HepG2 (cell line): ENCODE results near the gene SRGAP3. TPM values are rescaled to one million over a fixed set of nuclear protein-coding genes. Genes with fewer than 3 reads are reported as not detected.

Experiments
- ATAC-seq: fragments of 200-7000 bp; cut with Tn5 transposase; 3 replicates; pipeline ENCODE4 v1.9.1; 2020; ENCODE audit warnings: mild to moderate bottlenecking, moderate library complexity
- BruUV-seq: library from RNA; stranded (reverse); fragments of 400-500 nt; replicated peaks from 2 replicates; lab custom pipeline; 2021; lab: Mats Ljungman, UMichigan
- CTCF ChIA-PET: fragments of 300-600 bp; formaldehyde crosslinking; extraction: SDS; loops from one replicate; lab custom pipeline; 2021; ENCODE audit warnings: low total read pairs, inconsistent platforms, low intra/inter-chr PET ratio; lab: Yijun Ruan, JAX
- POLR2A ChIA-PET: fragments of 350-600 bp; sonication (Branson Sonifier 250); formaldehyde crosslinking; loops from one replicate; lab custom pipeline; 2020; ENCODE audit warnings: antibody characterized with exemption, inconsistent platforms; lab: Yijun Ruan, JAX
- DNase-seq: peaks from one replicate; pipeline ENCODE4 v3.0.0-alpha.2; 2015; ENCODE audit warnings: low spot score
- FAIRE-seq: peaks from 3 replicates; lab custom pipeline; 2011; peaks lifted over from hg19 to GRCh38; lab: Jason Lieb, UNC
- H2AFZ ChIP-seq: one replicate; pipeline ENCODE4 v1.6.1; 2011; ENCODE audit warnings: low read length, inconsistent platforms
- H3K27ac ChIP-seq: fragments of 300-600 bp; 3 replicates; pipeline ENCODE4 v1.8.0; 2011; ENCODE audit warnings: mixed run types, mild to moderate bottlenecking, mixed read lengths, low read length, inconsistent platforms; ENCODE audit not compliant: insufficient read depth; ENCODE audit errors: extremely low read length
- H3K27me3 ChIP-seq, 2 experiments: fragments of 200-600 bp in 1 of 2; 2 replicates in 1 of 2; 3 replicates in 1 of 2; pipeline versions ENCODE4 v1.6.0 to v1.8.0; 2011; ENCODE audit warnings: low read length in 2 of 2, mild to moderate bottlenecking in 2 of 2, moderate library complexity in 2 of 2, inconsistent platforms in 1 of 2; ENCODE audit not compliant: insufficient read depth in 2 of 2, control insufficient read depth in 1 of 2
- H3K36me3 ChIP-seq, 2 experiments: fragments of 200-600 bp in 1 of 2; replicated peaks in 1 of 2; 2 replicates in 1 of 2; 3 replicates in 1 of 2; pipeline versions ENCODE4 v1.5.1 to v1.8.0; 2011; ENCODE audit warnings: low read length in 2 of 2, inconsistent platforms in 1 of 2; ENCODE audit not compliant: insufficient read depth in 2 of 2, control insufficient read depth in 1 of 2
- H3K4me1 ChIP-seq: 2 replicates; pipeline ENCODE4 v1.5.1; 2012; ENCODE audit warnings: low read length, inconsistent platforms; ENCODE audit not compliant: insufficient read depth
- H3K4me2 ChIP-seq: 2 replicates; pipeline ENCODE4 v1.6.0; 2011; ENCODE audit warnings: low read depth, low read length, inconsistent platforms
- H3K4me3 ChIP-seq, 3 experiments: fragments of 200-600 bp in 1 of 3; sonication (generic), shearing (Covaris generic) in 1 of 3; replicated peaks in 1 of 3; 2 replicates each; pipeline ENCODE4 v1.5.1; 2011 to 2016; ENCODE audit warnings: low read length in 3 of 3, inconsistent platforms in 2 of 3, low read depth in 2 of 3, mild to moderate bottlenecking in 2 of 3, control low read depth in 1 of 3, mixed read lengths in 1 of 3; ENCODE audit not compliant: insufficient read depth in 1 of 3
- H3K79me2 ChIP-seq: one replicate; pipeline ENCODE4 v1.6.1; 2011; ENCODE audit warnings: low read length, inconsistent platforms; ENCODE audit not compliant: insufficient read depth
- H3K9ac ChIP-seq: 2 replicates; pipeline ENCODE4 v1.6.0; 2011; ENCODE audit warnings: mild to moderate bottlenecking, low read depth, low read length, inconsistent platforms; ENCODE audit not compliant: insufficient read depth
- H3K9me3 ChIP-seq: 2 replicates; pipeline ENCODE4 v1.5.1; 2012; ENCODE audit warnings: mild to moderate bottlenecking, low read length
- H4K20me1 ChIP-seq: 2 replicates; pipeline ENCODE4 v1.6.0; 2011; ENCODE audit warnings: inconsistent platforms, mild to moderate bottlenecking, low read length, moderate library complexity; ENCODE audit not compliant: insufficient read depth
- CEBPZ ChIP-seq: IDR thresholded peaks from 2 replicates; pipeline ENCODE4 v1.6.1; 2012; ENCODE audit warnings: low read length, improper control_type of control experiment
- KAT2B ChIP-seq: fragments of 150-350 bp; IDR thresholded peaks from 2 replicates; pipeline ENCODE4 v1.6.1; 2014; ENCODE audit warnings: low read depth, low read length, borderline replicate concordance
- PLRG1 ChIP-seq: fragments of 450-650 bp; conservative IDR thresholded peaks from 2 replicates; pipeline ENCODE4 v1.6.1; 2016
- POLR2AphosphoS5 ChIP-seq: IDR thresholded peaks from 2 replicates; pipeline ENCODE4 v1.6.1; 2012; ENCODE audit warnings: low read depth, low read length
- SOX13 ChIP-seq, 3 experiments: fragments of 450-650 bp in 1 of 3; sonication (generic) in 1 of 3; formaldehyde crosslinking in 1 of 3; IDR thresholded peaks in 2 of 3; conservative IDR thresholded peaks in 1 of 3; 2 replicates each; pipeline versions ENCODE4 v1.5.0 to v1.6.1; 2016 to 2020; ENCODE audit warnings: antibody characterized with exemption in 1 of 3, mild to moderate bottlenecking in 1 of 3, missing compliant biosample characterization in 1 of 3, missing genetic modification reagents in 1 of 3, moderate library complexity in 1 of 3
- THAP9 ChIP-seq: sonication (generic); formaldehyde crosslinking; IDR thresholded peaks from 2 replicates; pipeline ENCODE4; 2020; ENCODE audit warnings: missing genetic modification reagents, mild to moderate bottlenecking, borderline replicate concordance
- TRIM24 ChIP-seq: sonication (generic); formaldehyde crosslinking; IDR thresholded peaks from 2 replicates; pipeline ENCODE4 v1.8.0; 2022; ENCODE audit warnings: mild to moderate bottlenecking, missing genetic modification reagents
- U2AF1 ChIP-seq: fragments of 200-400 bp; formaldehyde crosslinking; optimal IDR thresholded peaks from 2 replicates; pipeline ENCODE3; 2017; ENCODE audit warnings: mild to moderate bottlenecking, low read depth, low read length
- ZBTB1 ChIP-seq: sonication (generic); formaldehyde crosslinking; IDR thresholded peaks from 2 replicates; pipeline ENCODE4 v1.4.0; 2020; ENCODE audit warnings: missing genetic modification reagents, borderline replicate concordance
- ZKSCAN8 ChIP-seq: IDR thresholded peaks from 2 replicates; pipeline ENCODE4 v1.6.1; 2016; ENCODE audit warnings: borderline replicate concordance, missing genetic modification reagents, missing compliant biosample characterization
- ZNF441 ChIP-seq: sonication (generic); formaldehyde crosslinking; IDR thresholded peaks from 2 replicates; pipeline ENCODE4 v1.7.0; 2021; ENCODE audit warnings: missing genetic modification reagents, borderline replicate concordance
- ZNF549 ChIP-seq: sonication (generic); formaldehyde crosslinking; IDR thresholded peaks from 2 replicates; pipeline ENCODE4 v1.5.0; 2020; ENCODE audit warnings: missing genetic modification reagents
- ZNF552 ChIP-seq: sonication (generic); formaldehyde crosslinking; IDR thresholded peaks from 2 replicates; pipeline ENCODE4 v1.9.0; 2022; ENCODE audit warnings: missing genetic modification reagents, mild to moderate bottlenecking, borderline replicate concordance
- ZNF883 ChIP-seq: sonication (generic); formaldehyde crosslinking; IDR thresholded peaks from 2 replicates; pipeline ENCODE4 v1.5.1; 2020; ENCODE audit warnings: mild to moderate bottlenecking, missing genetic modification reagents; ENCODE audit errors: not compliant biosample characterization
- ZSCAN31 ChIP-seq: sonication (generic); formaldehyde crosslinking; IDR thresholded peaks from 2 replicates; pipeline ENCODE4 v1.5.0; 2020; ENCODE audit warnings: low read depth, mild to moderate bottlenecking, missing genetic modification reagents
- WGBS: methylation state at CpG from one replicate; pipeline ENCODE4 v1.1.6; 2017; ENCODE audit warnings: low lambda C conversion rate; 5-methylcytosine and 5-hydroxymethylcytosine counted together
- in situ Hi-C: cut with HindIII; loops from 2 replicates; pipeline ENCODE4 v1.10.0; 2017; ENCODE audit warnings: low pct_unique_long_range_greater_than_20kb; ENCODE audit not compliant: extremely low pct_ligation_motif_present
- intact Hi-C: fragments of 100-400 bp; cut with micrococcal nuclease; formaldehyde crosslinking; loops from one replicate; pipeline ENCODE4 v1.10.0; 2022; ENCODE audit not compliant: unreplicated experiment
- polyA plus RNA-seq, 8 experiments: library from polyadenylated mRNA; depleted of rRNA in 3 of 8; stranded (reverse) in 7 of 8; unstranded in 1 of 8; fragments of >200 nt; fragmentation: Illumina TruSeq in 4 of 8; extraction: Trizol in 4 of 8; gene quantifications; 2 replicates each; pipeline versions ENCODE4 v1.2.1 to v1.2.3, GENCODE V29; 2011 to 2016; ENCODE audit warnings: low read depth in 4 of 8, missing spikeins in 1 of 8, mixed read lengths in 1 of 8; ENCODE audit not compliant: insufficient read depth in 1 of 8
- total RNA-seq, 5 experiments: library from RNA; depleted of rRNA; stranded (reverse); fragments of >200 nt; fragmentation: Illumina TruSeq; extraction: Trizol; gene quantifications; 2 replicates each; pipeline ENCODE4 v1.2.3, GENCODE V29; 2016; ENCODE audit warnings: low read depth in 1 of 5

The SRGAP3 gene
- total and polyA plus RNA-seq, 2 of the 13 experiments (the other 11 are each of a cell fraction or from before 2014, with no cell fraction given) = 1.2 to 1.4 TPM

DNA sequence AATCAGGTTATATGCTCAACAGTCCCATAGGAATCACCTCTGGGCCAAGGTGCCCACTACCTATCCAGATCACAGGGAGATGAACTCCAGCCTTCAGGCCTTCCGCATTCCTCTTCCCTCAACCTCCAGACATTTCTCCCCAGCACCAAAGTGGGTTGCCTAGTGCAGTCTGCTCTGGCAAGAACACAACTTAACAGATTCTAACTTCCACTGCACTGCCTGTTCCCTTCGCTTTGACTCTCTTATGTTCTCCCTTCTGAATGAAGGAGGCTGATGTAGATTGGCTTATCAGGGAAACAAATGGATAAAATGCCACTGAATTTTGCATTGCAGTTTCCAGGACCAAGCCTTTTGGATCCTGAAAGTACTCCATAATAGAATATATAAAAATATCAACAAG lies 106.3 kb downstream of the SRGAP3 start:
- intact Hi-C loops = no loop called here
- WGBS = 70% methylated on average over 2 of the region's 2 CpGs
- H3K4me3 ChIP-seq = no peak overlapping the region

More for the DNA sequence above, 106.3 kb downstream of the SRGAP3 start:
- Histone ChIP-seq H3K79me2 (no peaks in the 10 kb centered on the region), H3K4me1 (no peaks in the 10 kb centered on the region), H3K27me3 (no peaks in the 10 kb centered on the region), H3K4me2 (no peak overlapping the region), H3K36me3 (no peaks in the 10 kb centered on the region), H3K27ac (no peak overlapping the region), H4K20me1 (no peaks in the 10 kb centered on the region), H2AFZ (no peak overlapping the region), H3K9me3 (peaks cover 3% of the 10 kb centered on the region; the same call in 1 of the 2 replicates), H3K9ac (no peak overlapping the region)
- ChIA-PET CTCF (no interaction called here), POLR2A (no interaction called here)
- TF ChIP-seq TRIM24 (CRISPR knock-in tag) (no peak), POLR2AphosphoS5 (no peak), ZNF441 (CRISPR knock-in tag) (no peak), KAT2B (no peak), ZNF549 (CRISPR knock-in tag) (no peak), ZSCAN31 (CRISPR knock-in tag) (no peak), ZNF883 (CRISPR knock-in tag) (no peak), U2AF1 (no peak), ZNF552 (CRISPR knock-in tag) (no peak), SOX13 (IDR thresholded peaks at IDR 0.05) (no peak), SOX13 (CRISPR knock-in tag; conservative IDR thresholded peaks at IDR 0.05 in 1 of 2, IDR thresholded peaks at IDR 0.05 in 1 of 2) (no peak), THAP9 (CRISPR knock-in tag) (no peak), PLRG1 (no peak), ZKSCAN8 (no peak), ZBTB1 (no peak), CEBPZ (no peak)
- ATAC-seq = no peak
- BruUV-seq = no TSS peak
- no peak for DNase-seq
- FAIRE-seq = no peak
- in situ Hi-C loops = no loop called here
